ENCODE results near the gene HSPB1. TPM values are rescaled to one million over a fixed set of nuclear protein-coding genes. Genes with fewer than 3 reads are reported as not detected.

Gene HSPB1
- total RNA-seq: 67.7 TPM
- polyA plus RNA-seq: 1,040 TPM
- long read RNA-seq, donor 1, transcript HSPB1-203 (2 exons, 1,455 nt): major isoform, 8 of 15 reads
- long read RNA-seq, donor 1, transcript HSPB1-201 (3 exons, 909 nt): minor isoform, 7 of 15 reads
- long read RNA-seq, donor 1, partial matches to known transcripts: 0 of 15 reads
- long read RNA-seq, donor 1, other reads (novel, unspliced or antisense): 0 of 15 reads
- long read RNA-seq, donor 2: 0 reads
- long read RNA-seq, donor 3, transcript HSPB1-203 (2 exons, 1,455 nt): major isoform, 150 of 308 reads
- long read RNA-seq, donor 3, transcript HSPB1-201 (3 exons, 909 nt): minor isoform, 124 of 308 reads
- long read RNA-seq, donor 3, partial matches to known transcripts: 28 of 308 reads
- long read RNA-seq, donor 3, other reads (novel, unspliced or antisense): 5 of 308 reads
- long read RNA-seq, donor 4, transcript HSPB1-201 (3 exons, 909 nt): major isoform, 88 of 146 reads
- long read RNA-seq, donor 4, transcript HSPB1-203 (2 exons, 1,455 nt): minor isoform, 57 of 146 reads
- long read RNA-seq, donor 4, partial matches to known transcripts: 0 of 146 reads
- long read RNA-seq, donor 4, other reads (novel, unspliced or antisense): 0 of 146 reads
- long read RNA-seq, donor 5, transcript HSPB1-203 (2 exons, 1,455 nt): minor isoform, 163 of 383 reads
- long read RNA-seq, donor 5, transcript HSPB1-201 (3 exons, 909 nt): major isoform, 220 of 383 reads
- long read RNA-seq, donor 5, partial matches to known transcripts: 0 of 383 reads
- long read RNA-seq, donor 5, other reads (novel, unspliced or antisense): 0 of 383 reads
- long read RNA-seq, donor 6, transcript HSPB1-201 (3 exons, 909 nt): major isoform, 128 of 214 reads
- long read RNA-seq, donor 6, transcript HSPB1-203 (2 exons, 1,455 nt): minor isoform, 75 of 214 reads
- long read RNA-seq, donor 6, partial matches to known transcripts: 11 of 214 reads
- long read RNA-seq, donor 6, other reads (novel, unspliced or antisense): 0 of 214 reads
- long read RNA-seq, donor 7, transcript HSPB1-203 (2 exons, 1,455 nt): minor isoform, 96 of 397 reads
- long read RNA-seq, donor 7, transcript HSPB1-201 (3 exons, 909 nt): major isoform, 292 of 397 reads
- long read RNA-seq, donor 7, partial matches to known transcripts: 0 of 397 reads
- long read RNA-seq, donor 7, other reads (novel, unspliced or antisense): 8 of 397 reads
- long read RNA-seq, donor 8, transcript HSPB1-203 (2 exons, 1,455 nt): minor isoform, 41 of 105 reads
- long read RNA-seq, donor 8, transcript HSPB1-201 (3 exons, 909 nt): major isoform, 64 of 105 reads
- long read RNA-seq, donor 8, partial matches to known transcripts: 0 of 105 reads
- long read RNA-seq, donor 8, other reads (novel, unspliced or antisense): 0 of 105 reads
- long read RNA-seq, donor 9, transcript HSPB1-203 (2 exons, 1,455 nt): major isoform, 77 of 123 reads
- long read RNA-seq, donor 9, transcript HSPB1-201 (3 exons, 909 nt): minor isoform, 45 of 123 reads
- long read RNA-seq, donor 9, partial matches to known transcripts: 0 of 123 reads
- long read RNA-seq, donor 9, other reads (novel, unspliced or antisense): 0 of 123 reads
- long read RNA-seq, donor 10, transcript HSPB1-201 (3 exons, 909 nt): major isoform, 451 of 632 reads
- long read RNA-seq, donor 10, transcript HSPB1-203 (2 exons, 1,455 nt): minor isoform, 126 of 632 reads
- long read RNA-seq, donor 10, partial matches to known transcripts: 54 of 632 reads
- long read RNA-seq, donor 10, other reads (novel, unspliced or antisense): 0 of 632 reads

- DNase-seq (ENCODE audit: low read depth in 6 of 9, low spot score in 9 of 9): peak in 7 of 9 donors; percentile 61 to 88 (median 73)
- H3K27ac ChIP-seq (ENCODE audit: low read depth in 1 of 2, low read length in 1 of 2): peak within 1 kb of the TSS; percentile 93 to 96
- H3K27me3 ChIP-seq (ENCODE audit: control insufficient read depth in 2 of 2, insufficient read depth in 1 of 2, low read length in 1 of 2): peaks cover 0 to 9% of the 10 kb centered on the region in 2 donors
- under 1% methylated on average over 75 of the region's 75 CpGs for WGBS
- peak within 1 kb of the TSS; percentile 64 to 88 for H3K4me3 ChIP-seq (ENCODE audit: low read length in 2 of 2)
- H3K36me3 ChIP-seq (ENCODE audit: control insufficient read depth in 2 of 2, insufficient read depth in 2 of 2, low read length in 1 of 2): peaks cover 0 to 4% of the 10 kb centered on the region in 2 donors
- peaks cover 0 to 4% of the 10 kb centered on the region in 2 donors for H3K9me3 ChIP-seq (ENCODE audit: control insufficient read depth in 2 of 2, insufficient read depth in 1 of 2, low read length in 1 of 2)
- H3K4me1 ChIP-seq (ENCODE audit: control insufficient read depth in 2 of 2, insufficient read depth in 2 of 2, low read length in 2 of 2): peaks cover 29 to 59% of the 10 kb centered on the region in 2 donors
These were observed at the start of gene HSPB1 for GRCh38 chr7:76302347-76303201. Gene HSPB1, plus strand, starts transcription at chr7:76302673. Its CDS starts 40 bp downstream, at chr7:76302713.

- Histone ChIP-seq H3K4me3 (ENCODE audit: low read length in 2 of 2) (no peak overlapping the region), H3K27me3 (ENCODE audit: control insufficient read depth in 2 of 2, insufficient read depth in 1 of 2, low read length in 1 of 2) (peaks cover 7 to 40% of the 10 kb centered on the region in 2 donors), H3K4me1 (ENCODE audit: control insufficient read depth in 2 of 2, insufficient read depth in 2 of 2, low read length in 2 of 2) (no peaks in the 10 kb centered on the region), H3K27ac (ENCODE audit: low read depth in 1 of 2, low read length in 1 of 2) (no peak overlapping the region), H3K9me3 (ENCODE audit: control insufficient read depth in 2 of 2, insufficient read depth in 1 of 2, low read length in 1 of 2) (peaks cover 1 to 4% of the 10 kb centered on the region in 2 donors), H3K36me3 (ENCODE audit: control insufficient read depth in 2 of 2, insufficient read depth in 2 of 2, low read length in 1 of 2) (no peaks in the 10 kb centered on the region)
- no peak for DNase-seq (ENCODE audit: low read depth in 6 of 9, low spot score in 9 of 9)
- WGBS: 94% methylated on average over 4 of the region's 4 CpGs
These were observed 47.7 kb upstream of the HSPB1 start for GRCh38 chr7:76254781-76255180.

- DNase-seq (ENCODE audit: low read depth in 6 of 9, low spot score in 9 of 9): no peak
- no peak overlapping the region for H3K4me3 ChIP-seq (ENCODE audit: low read length in 2 of 2)
- peaks cover 0 to 4% of the 10 kb centered on the region in 2 donors for H3K9me3 ChIP-seq (ENCODE audit: control insufficient read depth in 2 of 2, insufficient read depth in 1 of 2, low read length in 1 of 2)
- 60% methylated on average over 8 of the region's 8 CpGs for WGBS
- no peaks in the 10 kb centered on the region for H3K4me1 ChIP-seq (ENCODE audit: control insufficient read depth in 2 of 2, insufficient read depth in 2 of 2, low read length in 2 of 2)
- H3K27ac ChIP-seq (ENCODE audit: low read depth in 1 of 2, low read length in 1 of 2): no peak overlapping the region
- no peaks in the 10 kb centered on the region for H3K36me3 ChIP-seq (ENCODE audit: control insufficient read depth in 2 of 2, insufficient read depth in 2 of 2, low read length in 1 of 2)
- H3K27me3 ChIP-seq (ENCODE audit: control insufficient read depth in 2 of 2, insufficient read depth in 1 of 2, low read length in 1 of 2): peaks cover 17 to 61% of the 10 kb centered on the region in 2 donors
These were observed 44.5 kb upstream of the HSPB1 start for GRCh38 chr7:76257973-76258372.

GRCh38 chr7:76259124-76260093 lies 43.1 kb upstream of the HSPB1 start:
- H3K4me1 ChIP-seq (ENCODE audit: control insufficient read depth in 2 of 2, insufficient read depth in 2 of 2, low read length in 2 of 2): no peaks in the 10 kb centered on the region
- H3K9me3 ChIP-seq (ENCODE audit: control insufficient read depth in 2 of 2, insufficient read depth in 1 of 2, low read length in 1 of 2): peaks cover 0 to 4% of the 10 kb centered on the region in 2 donors
- WGBS: 20% methylated on average over 50 of the region's 50 CpGs
- no peaks in the 10 kb centered on the region for H3K36me3 ChIP-seq (ENCODE audit: control insufficient read depth in 2 of 2, insufficient read depth in 2 of 2, low read length in 1 of 2)
- no peak for DNase-seq (ENCODE audit: low read depth in 6 of 9, low spot score in 9 of 9)
- H3K27ac ChIP-seq (ENCODE audit: low read depth in 1 of 2, low read length in 1 of 2): no peak overlapping the region
- peaks cover 17 to 70% of the 10 kb centered on the region in 2 donors for H3K27me3 ChIP-seq (ENCODE audit: control insufficient read depth in 2 of 2, insufficient read depth in 1 of 2, low read length in 1 of 2)
- peak overlapping the region in 1 of 2 donors; percentile 27 for H3K4me3 ChIP-seq (ENCODE audit: low read length in 2 of 2)

- Histone ChIP-seq H3K4me3 (ENCODE audit: low read length in 2 of 2) (peak overlapping the region in 1 of 2 donors; percentile 27), H3K36me3 (ENCODE audit: control insufficient read depth in 2 of 2, insufficient read depth in 2 of 2, low read length in 1 of 2) (no peaks in the 10 kb centered on the region), H3K4me1 (ENCODE audit: control insufficient read depth in 2 of 2, insufficient read depth in 2 of 2, low read length in 2 of 2) (no peaks in the 10 kb centered on the region), H3K27ac (ENCODE audit: low read depth in 1 of 2, low read length in 1 of 2) (no peak overlapping the region), H3K9me3 (ENCODE audit: control insufficient read depth in 2 of 2, insufficient read depth in 1 of 2, low read length in 1 of 2) (peaks cover 0 to 4% of the 10 kb centered on the region in 2 donors), H3K27me3 (ENCODE audit: control insufficient read depth in 2 of 2, insufficient read depth in 1 of 2, low read length in 1 of 2) (peaks cover 17 to 76% of the 10 kb centered on the region in 2 donors)
- DNase-seq (ENCODE audit: low read depth in 6 of 9, low spot score in 9 of 9): peak in 4 of 9 donors; percentile 16 to 48 (median 34)
- 11% methylated on average over 28 of the region's 28 CpGs for WGBS
These were observed 42.2 kb upstream of the HSPB1 start for GRCh38 chr7:76260171-76260703.

GRCh38 chr7:76261329-76261728 lies 41.1 kb upstream of the HSPB1 start:
- Histone ChIP-seq H3K4me1 (ENCODE audit: control insufficient read depth in 2 of 2, insufficient read depth in 2 of 2, low read length in 2 of 2) (no peaks in the 10 kb centered on the region), H3K4me3 (ENCODE audit: low read length in 2 of 2) (no peak overlapping the region), H3K27ac (ENCODE audit: low read depth in 1 of 2, low read length in 1 of 2) (no peak overlapping the region), H3K9me3 (ENCODE audit: control insufficient read depth in 2 of 2, insufficient read depth in 1 of 2, low read length in 1 of 2) (peaks cover 0 to 4% of the 10 kb centered on the region in 2 donors), H3K27me3 (ENCODE audit: control insufficient read depth in 2 of 2, insufficient read depth in 1 of 2, low read length in 1 of 2) (peaks cover 17 to 77% of the 10 kb centered on the region in 2 donors), H3K36me3 (ENCODE audit: control insufficient read depth in 2 of 2, insufficient read depth in 2 of 2, low read length in 1 of 2) (no peaks in the 10 kb centered on the region)
- DNase-seq (ENCODE audit: low read depth in 6 of 9, low spot score in 9 of 9): no peak
- 94% methylated on average over 11 of the region's 11 CpGs for WGBS

- no peak for DNase-seq (ENCODE audit: low read depth in 6 of 9, low spot score in 9 of 9)
- Histone ChIP-seq H3K27me3 (ENCODE audit: control insufficient read depth in 2 of 2, insufficient read depth in 1 of 2, low read length in 1 of 2) (peaks cover 22 to 80% of the 10 kb centered on the region in 2 donors), H3K9me3 (ENCODE audit: control insufficient read depth in 2 of 2, insufficient read depth in 1 of 2, low read length in 1 of 2) (peaks cover 0 to 8% of the 10 kb centered on the region in 2 donors), H3K4me3 (ENCODE audit: low read length in 2 of 2) (no peak overlapping the region), H3K27ac (ENCODE audit: low read depth in 1 of 2, low read length in 1 of 2) (no peak overlapping the region), H3K4me1 (ENCODE audit: control insufficient read depth in 2 of 2, insufficient read depth in 2 of 2, low read length in 2 of 2) (no peaks in the 10 kb centered on the region), H3K36me3 (ENCODE audit: control insufficient read depth in 2 of 2, insufficient read depth in 2 of 2, low read length in 1 of 2) (no peaks in the 10 kb centered on the region)
- WGBS: 81% methylated on average over 4 of the region's 4 CpGs
These were observed 40.5 kb upstream of the HSPB1 start for GRCh38 chr7:76261931-76262330.
